ENCODE data around the gene SERTAD2. TPM values are rescaled to one million over a fixed set of nuclear protein-coding genes. Genes with fewer than 3 reads are reported as not detected.

Gene SERTAD2
- total RNA-seq, 1 donor from 2014 or later: 9.4 TPM

DNA sequence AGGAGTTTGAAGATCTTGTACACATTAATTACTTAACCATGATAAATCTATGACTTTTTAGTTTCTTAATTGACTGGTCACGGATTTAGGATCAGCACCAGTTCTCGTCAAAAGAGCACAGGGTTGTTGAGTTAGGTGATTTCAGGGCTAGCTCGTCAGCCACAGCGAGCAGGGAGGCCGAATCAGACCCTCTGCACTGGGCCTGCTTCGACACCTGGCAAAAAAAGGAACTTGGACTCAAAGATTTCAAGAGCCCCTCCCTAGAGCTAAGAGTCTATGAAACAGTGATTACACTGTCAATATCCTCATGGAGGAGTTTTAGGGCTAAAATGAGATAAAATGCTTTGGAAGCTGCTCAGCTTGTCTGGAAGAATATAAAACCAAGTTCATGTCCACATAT, 4.6 kb upstream of the SERTAD2 start:
- no peak overlapping the region for H3K9ac ChIP-seq (ENCODE audit: low read depth in 1 of 3, low read length in 3 of 3)
- no peaks in the 10 kb centered on the region for H3K9me3 ChIP-seq (ENCODE audit: control insufficient read depth in 3 of 3, low read length in 3 of 3)
- no peak overlapping the region for H3K27ac ChIP-seq (ENCODE audit: low read depth, low read length)
- H3K4me1 ChIP-seq (ENCODE audit: control insufficient read depth in 3 of 3, insufficient read depth in 3 of 3, low read length in 3 of 3): peaks cover 3 to 9% (median 6%) of the 10 kb centered on the region in 3 donors
- no peak overlapping the region for H3K4me3 ChIP-seq (ENCODE audit: low read length in 3 of 3)
- H3K36me3 ChIP-seq (ENCODE audit: control insufficient read depth in 3 of 3, insufficient read depth in 3 of 3, low read length in 3 of 3): no peaks in the 10 kb centered on the region
- no peaks in the 10 kb centered on the region for H3K27me3 ChIP-seq (ENCODE audit: control insufficient read depth in 3 of 3, insufficient read depth in 3 of 3, low read length in 3 of 3)

DNA sequence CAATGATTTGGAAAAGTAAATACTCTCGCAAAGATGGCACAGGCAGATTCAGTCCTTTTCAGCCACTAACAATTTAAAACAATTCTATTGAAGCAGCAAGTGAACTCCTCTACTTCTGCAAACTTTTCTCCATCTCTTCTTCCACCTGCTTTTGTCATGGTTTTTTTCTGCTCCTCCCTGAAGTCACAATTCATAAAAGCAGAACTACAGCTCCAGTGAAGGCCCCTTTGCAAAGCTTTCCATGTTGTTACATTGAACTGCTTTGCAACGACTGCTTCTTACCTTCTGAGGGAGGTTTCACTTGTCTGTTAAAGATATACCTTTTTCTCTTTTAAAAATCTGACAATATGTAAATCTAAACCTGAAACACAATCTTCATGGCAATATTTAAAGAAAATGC, 3.7 kb upstream of the SERTAD2 start:
- Histone ChIP-seq H3K9ac (ENCODE audit: low read depth in 1 of 3, low read length in 3 of 3) (no peak overlapping the region), H3K9me3 (ENCODE audit: control insufficient read depth in 3 of 3, low read length in 3 of 3) (no peaks in the 10 kb centered on the region), H3K27ac (ENCODE audit: low read depth, low read length) (no peak overlapping the region), H3K36me3 (ENCODE audit: control insufficient read depth in 3 of 3, insufficient read depth in 3 of 3, low read length in 3 of 3) (no peaks in the 10 kb centered on the region), H3K4me1 (ENCODE audit: control insufficient read depth in 3 of 3, insufficient read depth in 3 of 3, low read length in 3 of 3) (peaks cover 4 to 12% (median 9%) of the 10 kb centered on the region in 3 donors), H3K27me3 (ENCODE audit: control insufficient read depth in 3 of 3, insufficient read depth in 3 of 3, low read length in 3 of 3) (no peaks in the 10 kb centered on the region), H3K4me3 (ENCODE audit: low read length in 3 of 3) (no peak overlapping the region)

DNA sequence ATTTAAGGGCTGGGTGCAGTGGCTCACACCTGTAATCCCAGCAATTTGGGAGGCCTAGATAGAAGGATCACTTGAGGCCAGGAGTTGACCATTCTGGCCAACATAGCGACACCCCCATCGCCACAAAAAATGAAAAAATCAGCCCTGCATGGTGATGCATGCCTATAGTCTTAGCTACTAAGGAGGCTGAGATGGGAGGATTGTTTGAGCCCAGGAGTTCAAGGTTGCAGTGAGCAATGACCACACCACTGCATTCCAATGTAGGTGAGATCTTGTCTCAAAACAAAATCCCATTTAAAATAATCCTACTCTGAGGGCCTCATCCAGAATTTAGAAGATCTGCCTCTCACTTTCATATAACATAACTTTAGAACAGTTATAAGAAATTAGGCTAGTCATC, 2.7 kb upstream of the SERTAD2 start:
- no peaks in the 10 kb centered on the region for H3K27me3 ChIP-seq (ENCODE audit: control insufficient read depth in 3 of 3, insufficient read depth in 3 of 3, low read length in 3 of 3)
- no peaks in the 10 kb centered on the region for H3K36me3 ChIP-seq (ENCODE audit: control insufficient read depth in 3 of 3, insufficient read depth in 3 of 3, low read length in 3 of 3)
- H3K9ac ChIP-seq (ENCODE audit: low read depth in 1 of 3, low read length in 3 of 3): no peak overlapping the region
- no peak overlapping the region for H3K4me3 ChIP-seq (ENCODE audit: low read length in 3 of 3)
- no peaks in the 10 kb centered on the region for H3K9me3 ChIP-seq (ENCODE audit: control insufficient read depth in 3 of 3, low read length in 3 of 3)
- H3K4me1 ChIP-seq (ENCODE audit: control insufficient read depth in 3 of 3, insufficient read depth in 3 of 3, low read length in 3 of 3): peaks cover 8 to 21% (median 14%) of the 10 kb centered on the region in 3 donors
- H3K27ac ChIP-seq (ENCODE audit: low read depth, low read length): no peak overlapping the region

DNA sequence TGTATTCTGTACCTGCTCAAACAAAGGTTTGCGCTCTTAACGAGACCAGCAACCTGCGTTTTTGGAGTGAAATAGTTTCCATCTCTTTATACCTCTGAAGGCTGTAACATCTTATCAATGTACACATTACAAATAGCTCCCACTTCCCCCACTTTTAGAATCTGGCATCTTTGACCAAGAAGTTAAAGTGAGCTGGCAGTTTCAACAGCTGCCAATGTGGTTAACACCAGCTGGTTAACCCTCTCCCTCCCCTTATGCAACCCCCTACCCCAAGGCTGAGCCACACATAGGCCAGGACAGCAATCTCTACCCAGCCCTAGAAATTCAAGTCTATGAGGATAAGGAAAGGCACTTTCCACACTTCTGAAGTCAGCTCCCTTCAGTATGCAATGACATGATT, 2.2 kb upstream of the SERTAD2 start:
- no peaks in the 10 kb centered on the region for H3K9me3 ChIP-seq (ENCODE audit: control insufficient read depth in 3 of 3, low read length in 3 of 3)
- no peak overlapping the region for H3K27ac ChIP-seq (ENCODE audit: low read depth, low read length)
- no peak overlapping the region for H3K4me3 ChIP-seq (ENCODE audit: low read length in 3 of 3)
- peaks cover 12 to 24% (median 18%) of the 10 kb centered on the region in 3 donors for H3K4me1 ChIP-seq (ENCODE audit: control insufficient read depth in 3 of 3, insufficient read depth in 3 of 3, low read length in 3 of 3)
- no peak overlapping the region for H3K9ac ChIP-seq (ENCODE audit: low read depth in 1 of 3, low read length in 3 of 3)
- no peaks in the 10 kb centered on the region for H3K27me3 ChIP-seq (ENCODE audit: control insufficient read depth in 3 of 3, insufficient read depth in 3 of 3, low read length in 3 of 3)
- no peaks in the 10 kb centered on the region for H3K36me3 ChIP-seq (ENCODE audit: control insufficient read depth in 3 of 3, insufficient read depth in 3 of 3, low read length in 3 of 3)

DNA sequence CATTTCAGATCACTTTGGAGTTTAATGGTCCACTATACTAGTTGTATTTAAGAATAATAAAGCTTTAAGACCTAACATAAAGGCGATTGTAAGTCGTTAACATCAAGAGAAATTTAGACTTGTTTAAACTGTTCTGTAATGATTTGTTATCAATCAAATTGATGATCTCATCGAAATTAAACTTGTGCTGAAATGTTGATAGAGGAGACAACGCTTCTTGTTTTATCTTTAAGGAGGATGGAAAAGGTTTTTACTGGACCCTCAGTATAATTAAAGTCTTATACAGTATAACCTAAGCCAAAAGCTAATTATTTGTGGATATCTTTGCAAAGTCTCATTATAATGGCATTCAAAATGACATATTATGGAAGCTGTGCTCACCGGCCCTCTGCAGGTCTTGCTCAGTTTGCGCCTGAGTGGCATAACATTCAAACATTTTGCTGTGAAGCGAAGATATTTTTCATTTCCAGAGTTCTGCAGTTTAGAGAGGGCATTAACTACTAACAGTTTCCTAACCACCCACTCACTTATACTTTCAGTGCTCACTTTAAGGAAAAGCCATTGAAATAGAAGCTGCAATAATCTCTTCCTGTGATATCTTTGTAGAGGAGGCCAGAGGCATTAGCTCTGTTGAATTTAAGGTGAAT, 1.4 kb upstream of the SERTAD2 start:
- Histone ChIP-seq H3K36me3 (ENCODE audit: control insufficient read depth in 3 of 3, insufficient read depth in 3 of 3, low read length in 3 of 3) (no peaks in the 10 kb centered on the region), H3K27me3 (ENCODE audit: control insufficient read depth in 3 of 3, insufficient read depth in 3 of 3, low read length in 3 of 3) (no peaks in the 10 kb centered on the region), H3K4me1 (ENCODE audit: control insufficient read depth in 3 of 3, insufficient read depth in 3 of 3, low read length in 3 of 3) (peaks cover 18 to 25% (median 24%) of the 10 kb centered on the region in 3 donors), H3K4me3 (ENCODE audit: low read length in 3 of 3) (peak overlapping the region in 1 of 3 donors; percentile 81), H3K27ac (ENCODE audit: low read depth, low read length) (peak overlapping the region; percentile 95), H3K9ac (ENCODE audit: low read depth in 1 of 3, low read length in 3 of 3) (peak overlapping the region; percentile 90 to 94 (median 94)), H3K9me3 (ENCODE audit: control insufficient read depth in 3 of 3, low read length in 3 of 3) (no peaks in the 10 kb centered on the region)

DNA sequence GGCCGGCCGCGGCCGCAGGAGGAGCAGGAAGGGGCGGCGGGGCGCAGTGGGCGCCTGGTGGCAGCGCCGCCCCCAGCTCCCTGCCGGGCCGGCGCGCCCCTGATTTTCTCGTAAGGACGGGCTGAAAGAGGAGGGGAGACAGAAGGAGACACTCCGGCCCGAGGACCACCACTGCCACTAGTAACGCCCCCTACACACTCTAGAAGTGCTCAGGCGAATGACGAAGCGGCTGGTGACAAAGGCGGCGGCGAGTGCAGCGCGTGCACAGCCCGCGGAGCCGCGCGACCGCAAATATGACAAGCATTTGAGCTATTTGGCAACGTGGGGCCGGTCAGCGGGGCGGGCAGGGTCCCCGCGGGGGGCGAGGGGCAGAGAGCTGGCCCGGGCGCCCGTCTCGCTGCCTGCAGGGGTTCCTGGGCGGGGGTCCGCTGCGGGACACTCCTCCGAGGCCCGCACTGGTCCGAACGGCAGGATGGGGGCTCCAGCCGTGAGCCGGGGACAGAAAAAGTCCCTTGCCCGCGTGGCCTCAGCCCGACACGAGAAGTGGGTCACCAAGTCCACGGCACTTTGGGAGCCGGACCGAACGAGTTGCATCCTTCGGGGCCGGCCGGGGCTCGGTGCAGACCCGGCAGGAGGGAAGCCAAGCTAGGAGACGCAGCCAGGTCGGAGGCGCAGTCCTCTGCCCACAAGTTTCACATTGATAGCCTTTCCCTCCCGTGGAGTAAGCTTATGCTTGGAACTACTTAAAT, 524 bp upstream of the SERTAD2 start:
- Histone ChIP-seq H3K9me3 (ENCODE audit: control insufficient read depth in 3 of 3, low read length in 3 of 3) (no peaks in the 10 kb centered on the region), H3K4me1 (ENCODE audit: control insufficient read depth in 3 of 3, insufficient read depth in 3 of 3, low read length in 3 of 3) (peaks cover 26 to 33% (median 29%) of the 10 kb centered on the region in 3 donors)

DNA sequence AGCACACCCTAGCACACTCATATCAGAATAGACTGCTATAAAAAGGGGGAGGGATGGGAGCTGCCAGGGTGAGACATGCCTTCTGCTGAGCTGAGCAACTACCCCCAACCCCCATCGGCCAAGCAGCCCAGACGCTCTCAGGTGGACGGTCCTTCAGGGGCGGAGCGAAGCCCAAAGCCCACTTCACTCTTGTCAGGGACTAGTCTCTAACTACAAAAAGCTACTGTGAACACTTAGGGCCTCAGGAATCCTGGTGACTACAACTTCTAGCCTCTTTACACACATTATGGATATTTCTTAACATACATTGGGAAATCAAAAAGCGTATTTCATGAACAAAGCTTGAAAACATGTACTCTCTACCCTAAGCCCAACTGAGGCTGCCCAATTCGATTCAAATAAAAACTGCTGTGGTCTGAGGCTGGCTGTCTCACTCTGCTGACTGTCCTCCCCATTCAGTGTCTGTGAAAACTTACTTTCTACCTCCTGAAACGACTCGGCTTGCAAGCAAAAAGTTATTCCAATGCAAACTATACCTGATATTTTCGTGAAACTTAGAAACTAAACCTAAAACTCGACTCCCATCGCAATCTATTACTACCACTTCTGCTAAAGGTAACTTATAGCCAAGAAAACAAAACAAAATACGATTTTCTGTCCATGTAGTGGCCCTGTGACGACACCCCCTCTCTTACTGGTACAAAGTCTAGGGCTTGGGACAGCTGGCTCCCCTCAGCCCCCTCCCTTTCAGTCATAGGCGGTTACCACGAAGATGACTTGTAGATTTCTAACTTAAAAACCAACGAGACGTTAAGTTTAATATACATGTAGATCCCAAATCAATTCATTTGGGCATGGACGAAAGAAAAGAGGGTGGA, 1.2 kb downstream of the SERTAD2 start:
- Histone ChIP-seq H3K4me1 (ENCODE audit: control insufficient read depth in 3 of 3, insufficient read depth in 3 of 3, low read length in 3 of 3) (peaks cover 33 to 47% (median 34%) of the 10 kb centered on the region in 3 donors), H3K9me3 (ENCODE audit: control insufficient read depth in 3 of 3, low read length in 3 of 3) (no peaks in the 10 kb centered on the region), H3K9ac (ENCODE audit: low read depth in 1 of 3, low read length in 3 of 3) (peak overlapping the region; percentile 90 to 93 (median 92)), H3K27me3 (ENCODE audit: control insufficient read depth in 3 of 3, insufficient read depth in 3 of 3, low read length in 3 of 3) (no peaks in the 10 kb centered on the region), H3K4me3 (ENCODE audit: low read length in 3 of 3) (peak overlapping the region; percentile 79 to 89 (median 80)), H3K36me3 (ENCODE audit: control insufficient read depth in 3 of 3, insufficient read depth in 3 of 3, low read length in 3 of 3) (no peaks in the 10 kb centered on the region), H3K27ac (ENCODE audit: low read depth, low read length) (peak overlapping the region; percentile 98)

More for the DNA sequence above, 524 bp upstream of the SERTAD2 start:
- H3K36me3 ChIP-seq (ENCODE audit: control insufficient read depth in 3 of 3, insufficient read depth in 3 of 3, low read length in 3 of 3): no peaks in the 10 kb centered on the region
- H3K27ac ChIP-seq (ENCODE audit: low read depth, low read length): peak overlapping the region; percentile 95
- peak overlapping the region; percentile 90 to 94 (median 94) for H3K9ac ChIP-seq (ENCODE audit: low read depth in 1 of 3, low read length in 3 of 3)
- peak overlapping the region; percentile 81 to 87 (median 86) for H3K4me3 ChIP-seq (ENCODE audit: low read length in 3 of 3)
- H3K27me3 ChIP-seq (ENCODE audit: control insufficient read depth in 3 of 3, insufficient read depth in 3 of 3, low read length in 3 of 3): no peaks in the 10 kb centered on the region

DNA sequence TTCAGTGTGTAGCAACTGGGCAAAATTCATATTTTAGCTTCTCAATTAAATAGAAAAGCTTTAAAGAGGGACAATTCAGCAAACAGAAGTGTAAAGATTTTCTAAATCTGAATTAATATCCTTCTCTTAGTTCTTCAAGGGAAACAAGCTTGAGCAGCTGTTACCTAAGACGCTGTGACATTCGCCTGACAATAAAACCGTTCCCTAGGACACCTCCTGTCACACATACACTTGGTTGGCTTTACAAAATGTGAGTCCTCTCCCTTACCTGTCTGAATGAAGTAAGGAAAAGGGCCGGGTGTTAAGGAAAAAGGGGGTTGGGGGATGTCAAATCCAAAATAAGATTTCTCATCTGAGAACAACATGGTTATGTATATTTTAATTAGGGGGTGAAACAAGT, 2.1 kb downstream of the SERTAD2 start:
- Histone ChIP-seq H3K9ac (ENCODE audit: low read depth in 1 of 3, low read length in 3 of 3) (peak overlapping the region; percentile 41 to 93 (median 59)), H3K4me3 (ENCODE audit: low read length in 3 of 3) (peak overlapping the region in 1 of 3 donors; percentile 26), H3K27ac (ENCODE audit: low read depth, low read length) (peak overlapping the region; percentile 98), H3K9me3 (ENCODE audit: control insufficient read depth in 3 of 3, low read length in 3 of 3) (no peaks in the 10 kb centered on the region), H3K27me3 (ENCODE audit: control insufficient read depth in 3 of 3, insufficient read depth in 3 of 3, low read length in 3 of 3) (no peaks in the 10 kb centered on the region), H3K4me1 (ENCODE audit: control insufficient read depth in 3 of 3, insufficient read depth in 3 of 3, low read length in 3 of 3) (peaks cover 36 to 53% (median 37%) of the 10 kb centered on the region in 3 donors), H3K36me3 (ENCODE audit: control insufficient read depth in 3 of 3, insufficient read depth in 3 of 3, low read length in 3 of 3) (no peaks in the 10 kb centered on the region)

DNA sequence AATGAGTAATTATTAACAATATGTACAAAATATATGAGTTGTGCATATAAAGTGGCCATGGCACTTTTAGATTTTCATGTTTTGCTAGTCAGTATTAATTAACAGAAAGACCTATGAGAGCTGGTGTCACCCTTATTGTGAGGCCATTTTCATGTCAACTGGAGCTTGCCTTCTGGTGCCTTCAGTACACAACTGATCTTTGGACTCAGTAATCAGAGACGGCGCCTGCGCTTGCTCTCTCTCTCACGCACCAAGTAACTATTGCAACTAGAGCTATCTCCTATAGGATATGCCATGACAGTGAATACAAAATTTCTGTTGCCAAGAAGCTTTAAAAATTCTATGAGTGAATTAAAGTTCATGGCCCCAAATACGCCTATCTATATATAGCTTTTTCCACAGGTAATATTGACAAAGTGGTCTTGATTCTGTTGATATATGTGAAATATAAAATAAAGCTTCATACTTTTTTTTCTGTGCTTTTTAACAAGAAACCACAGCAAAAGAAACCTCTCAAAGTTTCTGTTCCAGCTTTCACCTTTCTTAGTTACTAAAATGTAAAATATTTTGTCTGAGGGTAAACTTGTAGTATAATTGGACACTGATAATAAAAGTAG, 2.9 kb downstream of the SERTAD2 start:
- H3K27me3 ChIP-seq (ENCODE audit: control insufficient read depth in 3 of 3, insufficient read depth in 3 of 3, low read length in 3 of 3): no peaks in the 10 kb centered on the region
- peaks cover 36 to 60% (median 40%) of the 10 kb centered on the region in 3 donors for H3K4me1 ChIP-seq (ENCODE audit: control insufficient read depth in 3 of 3, insufficient read depth in 3 of 3, low read length in 3 of 3)
- no peaks in the 10 kb centered on the region for H3K36me3 ChIP-seq (ENCODE audit: control insufficient read depth in 3 of 3, insufficient read depth in 3 of 3, low read length in 3 of 3)
- no peaks in the 10 kb centered on the region for H3K9me3 ChIP-seq (ENCODE audit: control insufficient read depth in 3 of 3, low read length in 3 of 3)
- no peak overlapping the region for H3K4me3 ChIP-seq (ENCODE audit: low read length in 3 of 3)
- H3K9ac ChIP-seq (ENCODE audit: low read depth in 1 of 3, low read length in 3 of 3): peak overlapping the region in 1 of 3 donors; percentile 93
- peak overlapping the region; percentile 98 for H3K27ac ChIP-seq (ENCODE audit: low read depth, low read length)

Measured in skeletal muscle tissue (tissue), 4 donors.